Right renal cortex interstitium (tissue), 3 donors: ENCODE measurements around the gene COL6A1. TPM values are rescaled to one million over a fixed set of nuclear protein-coding genes. Genes with fewer than 3 reads are reported as not detected.

Experiments
- DNase-seq, 3 donors: peaks; one replicate each; pipeline ENCODE4 v3.0.0-alpha.2; 2013; ENCODE audit warnings: low read depth in 3 of 3, low spot score in 2 of 3
- polyA plus RNA-seq, 3 donors: library from polyadenylated mRNA; unstranded; fragments of 120-200 nt; gene quantifications; one replicate each; pipeline ENCODE4 v1.2.1, GENCODE V29; 2013; ENCODE audit not compliant: insufficient read length in 3 of 3

Gene COL6A1
- polyA plus RNA-seq, 3 donors = 201 to 207 (median 205) TPM

GRCh38 chr21:45980271-45980670 lies 1.3 kb upstream of the COL6A1 start:
- no peak for DNase-seq

DNA sequence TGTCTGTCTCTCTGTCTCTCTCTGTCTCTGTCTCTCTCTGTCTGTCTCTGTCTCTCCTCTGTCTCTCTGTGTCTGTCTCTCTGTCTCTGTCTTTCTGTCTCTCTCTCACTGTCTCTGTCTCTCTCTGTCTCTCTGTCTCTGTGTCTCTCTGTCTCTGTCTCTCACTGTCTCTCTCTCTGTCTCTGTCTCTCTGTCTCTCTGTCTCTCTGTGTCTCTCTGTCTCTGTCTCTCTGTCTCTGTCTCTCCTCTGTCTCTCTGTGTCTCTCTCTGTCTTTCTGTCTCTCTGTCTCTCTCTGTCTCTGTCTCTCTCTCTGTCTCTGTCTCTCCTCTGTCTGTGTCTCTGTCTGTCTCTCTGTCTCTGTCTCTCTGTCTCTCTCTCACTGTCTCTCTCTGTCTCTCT lies 873 bp upstream of the COL6A1 start:
- DNase-seq = no peak

DNA sequence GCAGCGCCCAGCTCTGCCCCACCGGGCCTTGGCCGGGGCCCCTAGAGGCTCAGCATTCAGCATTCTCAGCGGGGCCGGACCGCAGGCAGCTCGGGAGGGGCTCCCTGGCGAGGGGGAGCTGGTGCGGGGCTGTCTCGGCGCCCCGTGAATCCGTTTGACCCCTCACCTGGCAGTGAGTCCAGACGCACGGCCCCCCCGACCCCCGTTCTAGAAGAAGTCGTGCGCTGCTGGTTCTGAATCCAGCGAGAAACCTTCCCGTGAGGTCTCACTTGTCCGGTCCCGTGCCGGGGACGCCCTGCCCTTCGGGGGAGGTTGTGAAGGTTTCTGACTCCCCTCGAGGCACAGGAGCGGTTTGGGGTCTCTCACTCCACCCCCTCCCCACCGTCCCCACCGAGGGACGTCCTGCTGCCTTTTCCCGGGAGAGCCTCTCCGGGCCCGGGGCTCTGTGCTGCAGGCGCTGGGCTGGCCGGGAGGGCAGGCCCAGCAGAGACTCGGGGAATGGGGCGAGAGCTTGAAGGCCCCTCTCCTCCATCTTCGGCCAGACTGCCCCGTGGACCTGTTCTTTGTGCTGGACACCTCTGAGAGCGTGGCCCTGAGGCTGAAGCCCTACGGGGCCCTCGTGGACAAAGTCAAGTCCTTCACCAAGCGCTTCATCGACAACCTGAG lies 655 bp downstream of the COL6A1 start:
- no peak for DNase-seq

DNA sequence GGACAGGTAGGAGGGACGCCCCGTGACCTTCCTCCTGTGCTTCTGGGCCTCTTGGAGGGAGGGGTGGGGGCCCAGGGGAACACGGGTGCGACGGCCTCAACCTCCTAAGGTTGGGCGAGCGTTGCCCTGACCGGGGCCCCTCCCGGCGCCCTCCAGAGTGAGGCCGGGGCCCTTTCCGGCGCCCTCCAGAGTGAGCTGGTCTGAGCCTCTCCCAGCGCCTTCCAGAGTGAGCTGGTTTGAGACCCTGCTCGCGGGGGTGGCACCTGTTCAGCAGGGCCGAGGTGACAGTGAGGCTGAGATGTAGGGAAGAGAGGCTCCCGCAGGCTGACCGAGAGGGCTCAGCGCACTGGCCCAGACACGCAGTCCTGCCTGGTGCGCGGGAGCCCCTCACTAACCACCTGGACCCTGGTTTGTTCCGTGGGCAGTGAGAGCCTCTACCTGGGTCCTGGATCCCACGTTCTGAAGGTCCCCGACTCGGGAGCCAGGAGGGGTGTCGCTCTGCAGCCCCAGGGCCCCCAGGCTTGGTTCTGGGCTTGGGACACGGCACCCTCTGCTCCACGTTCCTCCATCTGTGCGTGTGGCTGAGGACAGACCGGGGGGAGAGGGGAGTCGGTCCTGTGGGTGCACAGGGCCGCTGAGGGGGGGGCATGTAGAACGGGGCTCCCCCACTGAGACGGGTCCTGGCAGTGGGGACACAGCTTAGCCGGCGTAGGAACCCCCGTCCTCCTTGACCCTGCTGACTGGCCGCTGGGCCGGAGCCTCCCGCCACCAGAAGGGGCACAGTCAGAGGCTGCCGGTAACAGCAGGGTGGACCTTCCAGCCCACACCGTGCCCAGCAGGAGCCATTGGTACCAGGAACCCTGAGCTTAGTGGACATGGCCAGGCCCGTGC lies 1.4 kb downstream of the COL6A1 start:
- DNase-seq = no peak

DNA sequence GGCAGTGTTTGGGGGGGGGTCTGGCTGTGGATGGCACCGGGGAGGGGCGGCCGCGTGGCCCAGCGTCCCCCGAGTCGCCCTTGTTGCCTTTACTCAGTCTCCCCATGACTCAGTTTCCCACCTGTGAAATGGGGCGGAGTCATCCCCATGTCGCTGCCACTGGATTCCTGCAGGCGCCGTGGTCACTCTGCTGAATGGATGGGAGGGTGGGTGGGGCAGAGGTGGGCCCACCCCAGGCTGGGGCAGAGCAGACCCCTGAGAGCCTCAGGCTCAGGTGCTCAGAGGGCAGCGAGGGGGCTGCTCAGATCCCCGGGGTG lies 2.0 kb downstream of the COL6A1 start:
- no peak for DNase-seq

DNA sequence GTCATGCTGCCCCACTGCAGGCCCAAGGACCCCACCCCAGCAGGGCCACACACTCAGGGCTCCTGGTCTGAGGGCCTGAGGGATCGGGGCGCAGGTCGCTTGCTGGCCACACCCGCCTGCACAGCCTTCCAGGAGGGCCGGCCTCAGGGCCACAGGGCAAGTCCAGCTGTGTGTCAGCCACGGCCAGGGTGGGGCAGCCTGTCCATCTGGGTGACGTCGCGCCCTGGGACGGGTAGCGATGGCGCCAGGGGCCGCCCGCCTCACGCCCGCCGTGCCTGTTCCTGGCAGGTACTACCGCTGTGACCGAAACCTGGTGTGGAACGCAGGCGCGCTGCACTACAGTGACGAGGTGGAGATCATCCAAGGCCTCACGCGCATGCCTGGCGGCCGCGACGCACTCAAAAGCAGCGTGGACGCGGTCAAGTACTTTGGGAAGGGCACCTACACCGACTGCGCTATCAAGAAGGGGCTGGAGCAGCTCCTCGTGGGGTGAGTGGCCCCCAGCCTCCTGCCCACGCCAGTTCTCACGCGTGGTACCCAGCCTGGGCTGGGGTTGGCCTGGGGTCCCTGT lies 2.5 kb downstream of the COL6A1 start:
- DNase-seq = no peak

DNA sequence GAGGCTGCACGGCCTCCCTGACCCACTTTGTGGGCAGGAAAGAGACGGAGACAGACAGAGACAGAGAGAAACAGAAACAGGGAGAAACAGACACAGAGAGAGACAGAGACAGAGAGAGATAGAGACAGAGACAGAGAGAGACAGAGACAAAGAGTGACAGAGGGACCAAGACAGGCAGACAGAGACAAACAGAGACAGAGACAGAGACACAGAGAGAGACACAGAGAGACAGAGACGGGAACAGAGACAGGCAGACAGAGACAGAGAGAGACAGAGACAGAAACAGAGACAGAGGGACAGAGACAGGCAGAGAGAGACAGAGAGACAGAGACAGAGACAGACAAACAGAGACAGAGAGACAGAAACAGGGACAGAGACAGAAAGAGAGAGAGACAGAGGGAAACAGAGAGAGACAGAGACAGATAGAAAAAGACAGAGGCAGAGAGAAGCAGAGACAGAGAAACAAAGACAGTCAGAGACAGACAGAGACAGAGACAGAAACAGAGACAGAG lies 3.1 kb downstream of the COL6A1 start:
- no peak for DNase-seq

- DNase-seq = no peak
Observed at GRCh38 chr21:45985471-45986315, 4.1 kb downstream of the COL6A1 start.

- no peak for DNase-seq
Observed at GRCh38 chr21:45986316-45987051, 4.9 kb downstream of the COL6A1 start.

- DNase-seq = no peak
Observed at GRCh38 chr21:45987121-45987711, 5.6 kb downstream of the COL6A1 start.

DNA sequence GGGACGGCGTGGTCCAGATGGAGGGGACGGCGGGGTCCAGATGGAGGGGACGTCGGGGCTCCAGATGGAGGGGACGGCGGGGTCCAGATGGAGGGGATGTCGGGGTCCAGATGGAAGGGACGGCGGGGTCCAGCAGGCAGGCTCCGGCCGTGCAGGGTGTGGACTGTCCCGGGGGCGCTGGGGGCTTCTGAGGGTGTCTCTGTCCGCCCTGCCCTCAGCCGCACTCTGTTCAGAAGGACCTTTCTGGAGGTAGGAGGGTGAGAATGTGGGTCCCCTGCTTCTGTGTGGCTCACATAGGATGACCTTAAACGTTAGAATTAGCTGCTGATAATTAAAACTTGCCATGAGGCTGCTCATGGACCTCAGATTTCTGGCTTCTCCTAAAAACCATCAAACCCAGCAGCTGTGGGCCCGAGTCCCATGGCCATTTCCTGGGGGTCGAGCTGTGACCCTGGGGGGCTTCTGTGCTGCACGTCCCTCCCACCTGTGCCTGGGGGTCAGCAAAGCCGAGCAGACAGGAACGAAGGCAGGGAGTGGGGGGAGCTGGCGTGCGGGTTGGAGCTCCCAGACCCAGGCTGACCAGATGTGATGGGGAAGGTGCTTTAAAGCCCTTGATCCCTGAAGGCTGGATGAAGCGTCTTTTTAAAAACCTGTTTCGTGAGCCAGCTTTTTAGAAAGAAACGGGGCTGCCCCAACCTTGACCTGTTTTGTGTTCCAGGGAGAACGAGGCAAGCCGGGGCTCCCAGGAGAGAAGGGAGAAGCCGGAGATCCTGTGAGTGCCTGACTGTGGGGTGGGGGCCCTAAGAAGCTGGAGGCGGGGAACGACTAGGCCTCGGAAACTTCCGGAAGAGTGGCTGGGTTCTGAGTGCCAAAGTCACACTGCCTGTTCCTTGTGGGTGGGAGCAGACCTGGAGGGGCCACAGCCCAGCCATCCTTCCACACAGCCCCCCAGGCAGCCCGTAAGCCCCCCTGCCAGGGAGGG lies 7.1 kb downstream of the COL6A1 start:
- DNase-seq = no peak

- no peak for DNase-seq
Observed at GRCh38 chr21:45989355-45990048, 7.9 kb downstream of the COL6A1 start.

DNA sequence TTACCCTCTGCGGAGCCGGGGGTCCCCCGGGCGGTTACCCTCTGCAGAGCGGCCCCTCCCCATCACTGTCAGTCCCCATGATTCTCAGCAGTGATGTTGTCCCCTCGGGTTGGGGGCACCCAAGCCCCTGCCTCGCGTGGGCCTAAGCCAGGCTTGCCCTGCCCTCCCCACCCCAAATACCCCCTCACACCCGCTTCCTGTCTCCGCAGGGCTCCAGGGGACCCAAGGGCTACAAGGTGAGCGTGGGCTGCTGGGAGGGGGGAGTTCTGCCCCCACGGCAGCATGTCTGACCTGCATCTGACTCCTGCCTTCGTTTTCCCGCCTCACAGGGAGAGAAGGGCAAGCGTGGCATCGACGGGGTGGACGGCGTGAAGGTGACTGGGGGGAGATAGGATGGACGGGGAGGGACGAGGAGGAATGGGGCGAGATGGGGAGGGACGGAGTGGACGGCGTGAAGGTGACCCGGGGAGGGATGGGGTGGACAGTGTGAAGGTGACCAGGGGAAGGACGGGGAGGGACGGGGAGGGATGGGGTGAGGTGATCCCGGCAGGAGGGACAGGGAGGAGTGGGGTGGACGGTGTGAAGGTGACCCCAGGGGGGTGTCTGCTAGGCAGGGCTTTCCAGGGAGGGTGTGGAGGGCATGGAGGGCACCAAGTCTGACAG lies 8.6 kb downstream of the COL6A1 start:
- no peak for DNase-seq

GRCh38 chr21:45990741-45991605 lies 9.4 kb downstream of the COL6A1 start:
- DNase-seq = no peak

DNA sequence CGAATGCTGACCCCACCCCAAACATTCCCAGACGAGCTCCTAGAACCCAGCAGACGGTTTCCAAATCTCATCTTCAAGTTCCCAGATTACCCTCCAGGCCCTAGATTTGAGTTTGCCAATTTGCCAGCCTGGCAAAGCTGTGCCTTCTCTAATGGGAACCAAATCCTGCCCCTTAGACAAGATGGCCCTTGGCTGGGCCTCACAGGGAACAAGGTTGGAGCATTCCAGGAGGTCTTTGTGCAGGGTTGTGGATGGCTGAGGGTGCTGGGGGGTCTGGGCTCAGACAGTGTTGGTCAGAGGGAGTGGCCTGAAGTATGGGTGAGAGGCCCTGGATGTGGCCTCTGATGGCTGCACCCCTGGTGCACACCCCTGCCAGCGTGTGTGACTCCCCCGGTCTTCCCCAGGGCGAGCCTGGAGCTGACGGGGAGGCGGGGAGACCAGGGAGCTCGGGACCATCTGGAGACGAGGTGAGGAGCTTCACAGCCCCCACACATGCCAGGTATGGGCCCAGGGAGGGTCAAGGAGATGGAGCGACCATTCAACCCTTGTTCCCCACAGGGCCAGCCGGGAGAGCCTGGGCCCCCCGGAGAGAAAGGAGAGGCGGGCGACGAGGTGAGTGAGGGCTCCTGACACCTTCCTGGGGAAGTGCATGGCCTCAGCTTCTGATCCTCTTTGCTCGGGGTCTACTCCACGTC lies 10.2 kb downstream of the COL6A1 start:
- no peak for DNase-seq
